A673 (cell line): Measurements from ENCODE around the gene AFF1. TPM values are rescaled to one million over a fixed set of nuclear protein-coding genes. Genes with fewer than 3 reads are reported as not detected.
"Not testable (repeated sequence)": the region's sequence is repeated elsewhere in the genome, so short reads cannot be mapped to it uniquely, and the experiment has no call there.

Experiments
- BruUV-seq: library from RNA; stranded (reverse); fragments of 400-500 nt; replicated peaks from 2 replicates; lab custom pipeline; 2021; lab: Mats Ljungman, UMichigan
- CTCF ChIA-PET: fragments of 300-600 bp; sonication (Branson Sonifier 250); formaldehyde crosslinking; loops from one replicate; lab custom pipeline; 2022; ENCODE audit warnings: antibody characterized with exemption; lab: Charles Lee
- POLR2A ChIA-PET: fragments of 300-600 bp; sonication (Branson Sonifier 250); formaldehyde crosslinking; loops from one replicate; lab custom pipeline; 2022; ENCODE audit warnings: antibody characterized with exemption; ENCODE audit not compliant: low non-redundant PET; lab: Charles Lee
- DNase-seq: peaks from one replicate; pipeline ENCODE4 v3.0.0-alpha.2; 2015; ENCODE audit warnings: low spot score
- H3K27ac ChIP-seq: fragments of 200-600 bp; sonication (generic); 2 replicates; pipeline ENCODE4 v1.5.1; 2016; ENCODE audit warnings: mixed run types, low read depth, mild to moderate bottlenecking, mixed read lengths, antibody characterized with exemption, low read length; ENCODE audit not compliant: poor library complexity, severe bottlenecking
- H3K27me3 ChIP-seq: fragments of 200-600 bp; sonication (generic); replicated peaks from 2 replicates; pipeline ENCODE4 v1.6.1; 2017; ENCODE audit warnings: mixed run types, low read depth, mild to moderate bottlenecking, mixed read lengths, antibody characterized with exemption, low read length; ENCODE audit not compliant: insufficient read depth, poor library complexity
- H3K36me3 ChIP-seq: fragments of 200-600 bp; sonication (generic); 2 replicates; pipeline ENCODE4 v1.6.1; 2016; ENCODE audit warnings: mixed run types, mild to moderate bottlenecking, mixed read lengths, antibody characterized with exemption, low read length; ENCODE audit not compliant: insufficient read depth, poor library complexity, severe bottlenecking
- H3K4me1 ChIP-seq: fragments of 200-600 bp; sonication (generic); 2 replicates; pipeline ENCODE4 v1.6.1; 2017; ENCODE audit warnings: mixed run types, mild to moderate bottlenecking, mixed read lengths, antibody characterized with exemption, low read length; ENCODE audit not compliant: insufficient read depth, poor library complexity, severe bottlenecking
- H3K4me3 ChIP-seq: fragments of 200-600 bp; sonication (generic); 2 replicates; pipeline ENCODE4 v1.5.1; 2016; ENCODE audit warnings: low read depth, mixed run types, mild to moderate bottlenecking, mixed read lengths, low read length; ENCODE audit not compliant: poor library complexity, severe bottlenecking
- H3K9me3 ChIP-seq: fragments of 200-600 bp; sonication (generic); 2 replicates; pipeline ENCODE4 v1.6.1; 2016; ENCODE audit warnings: mixed run types, low read depth, mild to moderate bottlenecking, mixed read lengths, antibody characterized with exemption, low read length; ENCODE audit not compliant: poor library complexity, severe bottlenecking
- EZH2 ChIP-seq: fragments of 200-600 bp; sonication (generic); IDR thresholded peaks from 2 replicates; pipeline ENCODE4 v1.6.1; 2017; ENCODE audit warnings: borderline replicate concordance, low read depth, mild to moderate bottlenecking, mixed read lengths, antibody characterized with exemption, low read length; ENCODE audit not compliant: poor library complexity, severe bottlenecking
- intact Hi-C: fragments of 100-400 bp; cut with micrococcal nuclease; formaldehyde crosslinking; loops from one replicate; pipeline ENCODE4 v1.10.0; 2022; ENCODE audit not compliant: unreplicated experiment
- total RNA-seq: library from RNA; stranded (reverse); gene quantifications from 2 replicates; pipeline ENCODE4 v1.2.3, GENCODE V29; 2021
- TF ChIP-seq, protein P1 (sequence below): fragments of 300-800, 200-600 bp; sonication (generic); conservative IDR thresholded peaks from 2 replicates; pipeline ENCODE4 v1.5.1; 2017; ENCODE audit warnings: low read depth, mild to moderate bottlenecking, antibody characterized with exemption, low read length, moderate library complexity, mixed read lengths

The AFF1 gene
- total RNA-seq, 1 experiment from 2014 or later, result 60.1 TPM

DNA sequence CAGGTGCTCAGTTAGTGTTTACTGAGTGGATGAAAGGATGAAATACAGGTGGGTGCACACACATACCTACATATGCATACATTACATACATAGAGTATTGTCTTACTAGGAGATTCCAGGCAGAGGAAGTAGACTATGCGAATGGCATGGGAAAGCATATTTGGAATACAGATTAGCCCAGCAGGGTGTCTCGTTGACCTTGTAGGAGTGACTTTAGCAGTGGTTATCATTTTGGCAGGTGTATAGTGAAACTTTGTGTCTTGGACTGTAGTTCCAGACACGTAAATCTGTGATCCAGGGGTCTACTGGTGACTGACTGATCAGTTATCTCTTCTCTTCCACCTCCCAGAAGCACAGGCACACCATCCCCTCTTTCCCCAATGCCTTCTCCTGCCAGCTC lies 199.3 kb downstream of the AFF1 start:
- Histone ChIP-seq H3K27ac (no peak overlapping the region), H3K27me3 (no peaks in the 10 kb centered on the region), H3K36me3 (peaks cover 68% of the 10 kb centered on the region), H3K4me3 (no peak overlapping the region), H3K9me3 (no peaks in the 10 kb centered on the region), H3K4me1 (peaks cover 9% of the 10 kb centered on the region)
- no TSS peak for BruUV-seq
- TF ChIP-seq, protein P1, sequence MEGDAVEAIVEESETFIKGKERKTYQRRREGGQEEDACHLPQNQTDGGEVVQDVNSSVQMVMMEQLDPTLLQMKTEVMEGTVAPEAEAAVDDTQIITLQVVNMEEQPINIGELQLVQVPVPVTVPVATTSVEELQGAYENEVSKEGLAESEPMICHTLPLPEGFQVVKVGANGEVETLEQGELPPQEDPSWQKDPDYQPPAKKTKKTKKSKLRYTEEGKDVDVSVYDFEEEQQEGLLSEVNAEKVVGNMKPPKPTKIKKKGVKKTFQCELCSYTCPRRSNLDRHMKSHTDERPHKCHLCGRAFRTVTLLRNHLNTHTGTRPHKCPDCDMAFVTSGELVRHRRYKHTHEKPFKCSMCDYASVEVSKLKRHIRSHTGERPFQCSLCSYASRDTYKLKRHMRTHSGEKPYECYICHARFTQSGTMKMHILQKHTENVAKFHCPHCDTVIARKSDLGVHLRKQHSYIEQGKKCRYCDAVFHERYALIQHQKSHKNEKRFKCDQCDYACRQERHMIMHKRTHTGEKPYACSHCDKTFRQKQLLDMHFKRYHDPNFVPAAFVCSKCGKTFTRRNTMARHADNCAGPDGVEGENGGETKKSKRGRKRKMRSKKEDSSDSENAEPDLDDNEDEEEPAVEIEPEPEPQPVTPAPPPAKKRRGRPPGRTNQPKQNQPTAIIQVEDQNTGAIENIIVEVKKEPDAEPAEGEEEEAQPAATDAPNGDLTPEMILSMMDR, result no peak
- TF ChIP-seq EZH2, result no peak
- no peak for DNase-seq
- ChIA-PET CTCF (no interaction called here), POLR2A (no interaction called here)
- intact Hi-C loops, result no loop called here

DNA sequence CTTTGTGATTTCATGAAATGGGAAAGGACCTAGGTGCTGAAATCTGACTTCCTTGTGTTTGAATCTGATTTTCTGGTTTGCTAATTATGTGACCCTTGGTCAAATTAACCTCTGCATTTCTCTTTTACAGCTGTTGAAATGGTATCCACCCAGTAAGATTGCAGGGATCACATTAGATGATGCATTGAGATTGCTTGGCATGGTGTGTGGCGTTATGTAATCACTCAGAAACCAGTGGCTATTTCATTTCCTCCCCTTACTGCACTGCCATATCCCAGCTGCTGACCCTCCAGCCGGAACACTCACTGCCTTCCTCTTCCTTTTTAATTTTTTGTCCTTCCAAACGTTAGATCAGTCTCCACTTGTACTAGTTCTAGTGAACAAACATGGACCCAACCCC lies 206.6 kb downstream of the AFF1 start:
- intact Hi-C loops, result no loop called here
- Histone ChIP-seq H3K4me3 (no peak overlapping the region), H3K27ac (no peak overlapping the region), H3K9me3 (no peaks in the 10 kb centered on the region), H3K36me3 (peaks cover 11% of the 10 kb centered on the region), H3K27me3 (no peaks in the 10 kb centered on the region), H3K4me1 (no peaks in the 10 kb centered on the region)
- no peak for DNase-seq
- no peak for TF ChIP-seq EZH2
- TF ChIP-seq, protein P1, result no peak
- ChIA-PET POLR2A (no interaction called here), CTCF (no interaction called here)
- no TSS peak for BruUV-seq

DNA sequence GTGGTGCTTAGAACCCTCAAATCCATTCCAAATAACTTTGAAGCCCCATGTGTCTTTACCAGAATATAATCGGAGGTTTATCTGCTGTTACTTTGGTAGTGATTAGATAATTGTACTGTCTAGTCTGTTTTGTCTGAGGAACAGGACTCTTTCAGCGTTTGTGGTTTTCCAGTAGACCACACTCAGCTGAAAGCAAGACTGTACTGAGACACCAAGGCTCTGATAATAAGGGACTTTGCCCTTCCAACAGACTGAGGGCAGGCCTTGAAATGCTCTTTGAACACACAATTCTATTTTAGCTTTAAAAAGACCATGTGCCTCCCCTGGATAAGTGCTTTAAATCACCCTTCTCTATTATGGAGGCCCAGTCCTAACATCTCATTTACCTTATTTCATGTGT lies 209.5 kb downstream of the AFF1 start:
- Histone ChIP-seq H3K27me3 (no peaks in the 10 kb centered on the region), H3K9me3 (no peaks in the 10 kb centered on the region), H3K36me3 (no peaks in the 10 kb centered on the region), H3K4me3 (no peak overlapping the region), H3K4me1 (no peaks in the 10 kb centered on the region), H3K27ac (no peak overlapping the region)
- DNase-seq, result no peak
- TF ChIP-seq EZH2, result no peak
- ChIA-PET CTCF (interaction anchor here (0.5 kb wide), 1 partner anchor 221 kb away, joined by 10 read pairs; no protein-coding TSS in a partner anchor), POLR2A (no interaction called here)
- no TSS peak for BruUV-seq
- intact Hi-C loops, result no loop called here

DNA sequence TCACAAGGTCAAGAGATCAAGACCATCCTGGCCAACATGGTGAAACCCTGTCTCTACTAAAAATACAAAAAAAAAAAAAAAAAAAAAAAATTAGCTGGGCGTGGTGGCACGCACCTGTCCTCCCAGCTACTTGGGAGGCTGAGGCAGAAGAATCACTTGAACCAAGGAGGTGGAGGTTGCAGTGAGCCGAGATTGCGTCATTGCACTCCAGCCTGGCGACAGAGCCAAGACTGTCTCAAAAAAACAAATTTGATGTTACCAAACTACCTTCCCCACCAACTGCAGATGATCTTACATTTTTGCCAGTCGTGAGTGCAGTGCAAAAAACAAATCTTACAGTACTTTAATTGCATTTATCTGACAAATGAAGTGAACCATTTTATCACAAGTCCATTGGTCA lies 211.1 kb downstream of the AFF1 start:
- H3K27ac ChIP-seq, H3K4me3 ChIP-seq, H3K36me3 ChIP-seq, CTCF ChIA-PET, POLR2A ChIA-PET, H3K9me3 ChIP-seq, H3K4me1 ChIP-seq, BruUV-seq, H3K27me3 ChIP-seq, intact Hi-C loops, DNase-seq: not testable (repeated sequence)
